Measurements from ENCODE around the gene PAPSS2.

The PAPSS2 gene

DNA sequence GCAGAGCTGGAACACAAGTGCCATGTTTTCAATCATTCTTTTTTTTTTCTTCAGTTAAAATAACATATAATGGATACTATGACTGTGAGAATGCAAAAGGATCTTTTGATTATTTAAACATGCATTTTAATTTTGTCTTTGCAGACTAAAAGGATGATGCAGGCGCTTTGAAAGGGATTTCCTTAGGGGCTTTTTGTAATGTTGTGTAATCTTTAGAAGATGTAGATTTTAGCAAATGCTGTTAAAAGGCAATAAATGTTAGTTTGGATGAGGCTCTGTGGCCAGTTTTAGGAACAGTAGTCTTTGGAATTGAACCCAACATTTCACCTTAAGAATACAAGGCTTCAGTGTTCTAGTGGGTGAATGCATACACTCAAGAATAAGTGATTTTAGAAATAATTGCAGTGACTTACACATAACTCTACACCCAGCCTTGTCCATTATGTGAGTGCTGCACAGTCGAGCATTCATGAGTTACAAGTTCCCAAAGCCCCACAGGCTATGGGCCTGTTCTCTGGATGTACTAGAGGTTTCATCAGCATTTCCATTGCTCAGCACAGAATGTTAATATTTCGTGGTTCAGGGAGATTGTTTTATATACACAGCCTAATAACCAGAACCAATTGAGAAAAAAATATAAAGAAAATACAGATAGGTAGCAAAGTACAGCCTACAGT, 11.6 kb downstream of the PAPSS2 start:
- H3K27me3 Mint-ChIP-seq, result peaks cover 6% of the 10 kb centered on the region
- no peak for DNase-seq
- H3K4me1 Mint-ChIP-seq, result peaks cover 2% of the 10 kb centered on the region
- H3K4me3 Mint-ChIP-seq, result no peak overlapping the region
- CTCF ChIA-PET, result no interaction called here
- no peaks in the 10 kb centered on the region for H3K9me3 Mint-ChIP-seq
- no peak overlapping the region for H3K27ac Mint-ChIP-seq
- H3K36me3 Mint-ChIP-seq, result no peaks in the 10 kb centered on the region

DNA sequence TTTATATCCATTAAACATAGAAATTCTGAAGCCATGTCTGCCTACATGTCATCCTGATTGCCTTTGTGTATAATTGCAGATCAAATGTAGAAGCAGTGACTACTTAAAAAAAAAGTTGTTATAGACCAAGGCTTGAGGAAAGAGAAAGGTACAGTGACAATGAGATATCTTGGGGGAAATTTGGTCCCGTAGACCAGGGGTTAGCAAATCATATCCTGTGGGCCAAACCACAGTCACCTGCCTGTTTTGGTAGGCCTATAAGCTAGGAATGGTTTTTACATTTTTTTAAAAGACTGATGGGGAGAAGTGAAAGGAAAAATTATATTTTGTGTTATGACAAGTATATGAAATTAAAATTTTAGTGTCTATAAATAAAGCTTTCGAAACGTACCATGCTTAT, 12.9 kb downstream of the PAPSS2 start:
- Mint-ChIP-seq H3K36me3 (no peaks in the 10 kb centered on the region), H3K9me3 (no peaks in the 10 kb centered on the region), H3K27me3 (no peaks in the 10 kb centered on the region), H3K4me1 (peaks cover 2% of the 10 kb centered on the region), H3K27ac (no peak overlapping the region), H3K4me3 (no peak overlapping the region)
- DNase-seq, result no peak
- CTCF ChIA-PET, result no interaction called here

- peaks cover 2% of the 10 kb centered on the region for H3K4me1 Mint-ChIP-seq
- no peak overlapping the region for H3K4me3 Mint-ChIP-seq
- DNase-seq, result no peak
- H3K9me3 Mint-ChIP-seq, result no peaks in the 10 kb centered on the region
- H3K27me3 Mint-ChIP-seq, result peaks cover 7% of the 10 kb centered on the region
- H3K36me3 Mint-ChIP-seq, result no peaks in the 10 kb centered on the region
- H3K27ac Mint-ChIP-seq, result no peak overlapping the region
- CTCF ChIA-PET, result no interaction called here
Observed at GRCh38 chr10:87674943-87675342, 15.3 kb downstream of the PAPSS2 start.

GRCh38 chr10:87675396-87676376, 16.0 kb downstream of the PAPSS2 start:
- H3K4me1 Mint-ChIP-seq, result peaks cover 2% of the 10 kb centered on the region
- CTCF ChIA-PET, result interaction anchor here (0.6 kb wide), 3 partner anchors 10 to 621 kb away, joined by 3 read pairs; no protein-coding TSS in a partner anchor
- no peak overlapping the region for H3K27ac Mint-ChIP-seq
- peaks cover 10% of the 10 kb centered on the region for H3K27me3 Mint-ChIP-seq
- DNase-seq, result no peak
- no peaks in the 10 kb centered on the region for H3K9me3 Mint-ChIP-seq
- no peaks in the 10 kb centered on the region for H3K36me3 Mint-ChIP-seq
- no peak overlapping the region for H3K4me3 Mint-ChIP-seq

DNA sequence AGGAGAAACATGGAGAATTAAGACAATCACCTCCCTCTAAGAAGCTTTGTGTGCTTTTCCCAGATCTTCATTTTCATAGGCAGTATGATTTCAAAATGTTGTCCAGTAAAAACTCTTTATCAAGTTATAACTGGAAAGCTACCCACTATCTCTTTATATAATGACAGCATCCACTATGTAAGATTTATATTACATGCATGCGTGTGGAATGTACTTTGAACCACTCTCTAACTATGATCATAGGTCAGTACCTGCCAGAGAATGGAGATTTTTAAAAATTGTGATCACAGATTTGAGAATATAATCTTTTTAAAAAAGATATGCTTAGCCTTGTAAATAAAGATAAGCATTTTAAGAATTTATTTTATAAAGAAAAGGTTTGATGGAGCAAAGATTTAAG, 17.9 kb downstream of the PAPSS2 start:
- Mint-ChIP-seq H3K27me3 (peaks cover 15% of the 10 kb centered on the region), H3K9me3 (no peaks in the 10 kb centered on the region), H3K4me1 (peaks cover under 1% of the 10 kb centered on the region), H3K4me3 (no peak overlapping the region), H3K27ac (no peak overlapping the region), H3K36me3 (no peaks in the 10 kb centered on the region)
- CTCF ChIA-PET, result no interaction called here
- no peak for DNase-seq

DNA sequence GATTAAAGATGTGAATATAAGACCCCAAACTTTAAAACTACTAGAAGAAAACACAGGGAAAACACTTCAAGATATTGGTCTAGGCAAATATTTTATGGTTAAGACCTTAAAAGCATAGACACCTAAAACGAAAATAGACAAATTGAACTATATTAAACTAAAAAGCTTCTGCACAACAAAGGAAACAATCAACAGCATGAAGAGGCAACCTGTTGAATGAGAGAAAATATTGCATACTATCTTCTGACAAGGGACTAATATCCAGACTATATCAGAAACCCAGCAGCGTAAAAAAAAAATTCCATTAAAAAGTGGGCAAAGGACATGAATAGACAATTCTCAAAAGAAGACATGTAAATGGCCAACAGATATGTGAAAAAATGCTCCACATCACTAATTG, 18.6 kb downstream of the PAPSS2 start:
- Mint-ChIP-seq H3K27me3 (peaks cover 20% of the 10 kb centered on the region), H3K4me3 (no peak overlapping the region), H3K36me3 (no peaks in the 10 kb centered on the region), H3K9me3 (no peaks in the 10 kb centered on the region), H3K4me1 (no peaks in the 10 kb centered on the region), H3K27ac (no peak overlapping the region)
- CTCF ChIA-PET, result no interaction called here
- DNase-seq, result no peak

DNA sequence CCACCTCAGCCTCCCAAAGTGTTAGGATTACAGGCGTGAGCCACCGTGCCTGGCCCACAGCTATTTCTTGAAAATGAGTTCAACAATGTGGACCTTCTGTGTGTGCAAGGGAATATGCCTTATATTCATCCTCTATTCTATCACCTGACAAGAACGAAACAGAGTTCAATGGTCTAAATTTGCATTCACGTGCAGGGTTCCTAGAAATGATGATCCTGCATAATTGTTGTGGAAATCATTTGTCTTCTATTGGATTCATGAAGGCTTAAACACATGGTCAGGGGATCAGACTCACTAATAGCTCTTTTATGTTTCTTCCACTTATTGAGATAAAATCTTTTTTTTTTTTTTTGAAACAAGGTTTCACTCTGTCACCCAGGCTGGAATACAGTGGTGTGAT, 23.7 kb downstream of the PAPSS2 start:
- Mint-ChIP-seq H3K4me3 (no peak overlapping the region), H3K27ac (no peak overlapping the region), H3K27me3 (peaks cover 29% of the 10 kb centered on the region), H3K36me3 (no peaks in the 10 kb centered on the region), H3K4me1 (no peaks in the 10 kb centered on the region), H3K9me3 (no peaks in the 10 kb centered on the region)
- DNase-seq, result no peak
- CTCF ChIA-PET, result no interaction called here

DNA sequence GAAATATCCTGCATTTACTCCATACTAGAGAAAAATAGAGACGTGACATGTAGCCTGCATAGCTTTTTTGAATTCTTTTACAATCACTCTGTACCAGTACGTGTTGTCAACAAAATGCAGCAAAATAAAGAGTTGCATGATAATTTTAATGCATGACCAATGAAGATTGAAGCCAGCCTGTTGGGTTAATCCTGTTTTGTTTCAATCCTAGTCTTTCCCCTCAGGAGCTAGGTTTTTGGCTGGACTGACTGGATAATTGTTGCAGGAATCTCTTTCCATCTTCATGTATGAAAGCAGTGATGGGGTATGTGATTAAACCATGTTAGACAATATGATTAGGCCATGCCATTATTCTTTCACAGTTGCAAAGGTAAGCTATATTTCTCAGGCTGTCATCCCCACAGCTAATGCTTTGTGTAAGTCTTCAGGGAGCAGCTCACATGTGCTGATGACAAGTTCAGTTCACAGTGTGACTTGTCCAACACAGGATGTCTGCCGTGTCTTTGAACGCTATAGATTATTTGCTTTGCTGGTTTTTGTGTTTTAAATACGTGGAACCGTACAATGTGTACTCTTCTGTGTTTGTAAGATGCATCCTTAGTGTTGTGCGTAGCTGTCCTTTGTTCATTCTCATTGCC, 24.4 kb downstream of the PAPSS2 start:
- Mint-ChIP-seq H3K9me3 (no peaks in the 10 kb centered on the region), H3K36me3 (no peaks in the 10 kb centered on the region), H3K27me3 (peaks cover 28% of the 10 kb centered on the region), H3K4me1 (no peaks in the 10 kb centered on the region), H3K27ac (no peak overlapping the region), H3K4me3 (no peak overlapping the region)
- CTCF ChIA-PET, result interaction anchor here (1.1 kb wide), 1 partner anchor 38 kb away, joined by 3 read pairs; no protein-coding TSS in a partner anchor
- DNase-seq, result no peak

- H3K4me1 Mint-ChIP-seq, result no peaks in the 10 kb centered on the region
- no peak overlapping the region for H3K27ac Mint-ChIP-seq
- peaks cover 22% of the 10 kb centered on the region for H3K27me3 Mint-ChIP-seq
- CTCF ChIA-PET, result no interaction called here
- H3K9me3 Mint-ChIP-seq, result no peaks in the 10 kb centered on the region
- H3K4me3 Mint-ChIP-seq, result no peak overlapping the region
- H3K36me3 Mint-ChIP-seq, result no peaks in the 10 kb centered on the region
- no peak for DNase-seq
Observed at GRCh38 chr10:87685832-87686574, 26.3 kb downstream of the PAPSS2 start.

DNA sequence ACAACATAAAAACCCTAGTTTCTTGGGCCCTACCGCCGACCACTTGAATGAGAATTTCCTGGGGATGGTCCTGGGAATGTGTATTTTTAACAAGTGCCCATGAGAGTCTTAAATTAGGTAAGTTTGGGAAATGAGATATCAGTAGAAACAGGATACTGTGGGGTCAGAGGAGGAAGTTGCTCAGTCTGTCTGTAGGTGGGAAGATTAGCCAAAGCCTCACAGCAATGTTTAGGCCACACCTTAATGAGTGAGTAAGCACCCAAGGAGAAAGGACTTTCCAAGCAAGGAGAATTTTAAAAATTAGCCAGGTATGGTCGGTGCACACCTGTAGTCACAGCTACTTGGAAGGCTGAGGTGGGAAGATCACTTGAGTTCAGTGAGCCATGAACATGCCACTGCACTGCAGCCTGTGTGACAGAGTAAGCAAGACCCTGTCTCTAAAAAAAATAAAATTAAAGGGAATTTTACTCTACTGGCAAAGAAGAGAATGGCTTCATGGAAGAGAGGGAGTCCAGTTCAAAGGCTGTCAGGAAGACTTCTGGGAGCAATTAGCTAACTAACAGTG, 31.9 kb downstream of the PAPSS2 start:
- H3K4me1 Mint-ChIP-seq, result no peaks in the 10 kb centered on the region

DNA sequence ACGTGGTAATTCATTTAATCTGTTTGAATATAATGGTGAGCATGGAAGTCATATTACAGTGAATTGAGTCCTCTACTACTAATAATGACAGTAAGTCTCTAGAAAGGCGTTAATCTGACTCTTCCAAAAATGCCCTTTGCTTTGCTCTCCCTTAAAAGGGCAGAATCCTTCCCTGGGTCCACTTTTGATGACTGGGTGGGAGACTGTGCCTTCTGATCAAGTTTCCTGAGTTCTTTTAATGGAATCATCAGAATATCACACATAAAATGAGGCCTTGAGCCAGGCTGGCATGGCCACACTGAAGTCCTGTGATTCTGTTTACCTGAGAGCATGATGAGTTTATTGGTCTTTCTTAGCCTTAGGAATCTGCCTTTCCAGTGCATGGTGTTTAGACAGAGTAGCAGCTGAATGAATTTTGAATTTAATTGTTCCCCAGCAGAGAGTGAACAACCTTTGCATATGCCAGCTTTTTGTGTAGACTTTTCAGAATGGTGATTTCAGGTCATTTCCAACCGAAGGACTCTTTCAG, 33.3 kb downstream of the PAPSS2 start:
- no peak overlapping the region for H3K27ac Mint-ChIP-seq
- H3K36me3 Mint-ChIP-seq, result no peaks in the 10 kb centered on the region
- no peaks in the 10 kb centered on the region for H3K4me1 Mint-ChIP-seq
- H3K27me3 Mint-ChIP-seq, result peaks cover 19% of the 10 kb centered on the region
- CTCF ChIA-PET, result interaction anchor here (1.2 kb wide), 1 partner anchor 80 kb away, joined by 3 read pairs; no protein-coding TSS in a partner anchor
- DNase-seq, result no peak
- H3K4me3 Mint-ChIP-seq, result no peak overlapping the region
- H3K9me3 Mint-ChIP-seq, result no peaks in the 10 kb centered on the region

More for the DNA sequence above, 31.9 kb downstream of the PAPSS2 start:
- Mint-ChIP-seq H3K27ac (no peak overlapping the region), H3K9me3 (no peaks in the 10 kb centered on the region), H3K4me3 (no peak overlapping the region), H3K36me3 (no peaks in the 10 kb centered on the region), H3K27me3 (peaks cover 14% of the 10 kb centered on the region)
- CTCF ChIA-PET, result interaction anchor here (0.7 kb wide), 1 partner anchor 198 kb away, joined by 3 read pairs; no protein-coding TSS in a partner anchor
- no peak for DNase-seq

DNA sequence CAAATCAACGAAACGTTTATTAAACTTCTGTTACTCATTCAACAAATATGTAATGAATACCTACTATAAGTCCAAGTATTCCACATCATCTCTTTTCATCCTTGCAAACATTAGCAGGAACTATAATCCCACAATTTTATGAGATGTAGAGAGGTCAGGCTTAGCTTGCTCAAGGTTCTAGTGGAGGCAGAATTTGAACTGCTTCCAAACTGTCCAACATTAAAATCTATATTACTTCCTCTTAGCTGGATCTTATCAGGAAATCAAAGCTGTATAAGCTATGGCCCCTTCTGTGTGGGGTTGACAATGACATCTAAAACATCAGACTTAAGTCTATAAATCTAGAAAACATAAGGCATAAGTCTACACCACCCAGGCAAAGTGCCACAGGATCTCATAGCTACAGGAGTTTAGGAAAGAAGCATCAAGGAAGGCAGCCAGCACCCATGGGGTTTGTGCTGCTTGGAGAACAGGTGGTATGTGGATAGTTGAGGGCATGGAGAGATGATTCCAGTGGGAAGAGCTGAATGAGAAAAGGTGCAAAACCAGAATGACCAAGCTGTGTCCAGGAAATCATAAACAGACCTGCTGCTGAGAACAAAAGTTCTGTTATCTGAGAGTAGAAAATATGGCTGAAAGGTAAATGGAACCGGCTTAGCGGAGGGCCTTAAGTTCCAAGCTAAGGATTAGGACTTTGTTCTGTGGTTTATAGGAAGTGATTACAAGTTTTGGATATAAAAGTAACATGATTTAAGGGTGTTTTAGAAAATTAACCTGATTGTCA, 34.5 kb downstream of the PAPSS2 start:
- Mint-ChIP-seq H3K4me1 (no peaks in the 10 kb centered on the region), H3K4me3 (no peak overlapping the region), H3K27ac (no peak overlapping the region), H3K36me3 (no peaks in the 10 kb centered on the region), H3K9me3 (no peaks in the 10 kb centered on the region), H3K27me3 (peaks cover 19% of the 10 kb centered on the region)
- DNase-seq, result no peak
- CTCF ChIA-PET, result no interaction called here

DNA sequence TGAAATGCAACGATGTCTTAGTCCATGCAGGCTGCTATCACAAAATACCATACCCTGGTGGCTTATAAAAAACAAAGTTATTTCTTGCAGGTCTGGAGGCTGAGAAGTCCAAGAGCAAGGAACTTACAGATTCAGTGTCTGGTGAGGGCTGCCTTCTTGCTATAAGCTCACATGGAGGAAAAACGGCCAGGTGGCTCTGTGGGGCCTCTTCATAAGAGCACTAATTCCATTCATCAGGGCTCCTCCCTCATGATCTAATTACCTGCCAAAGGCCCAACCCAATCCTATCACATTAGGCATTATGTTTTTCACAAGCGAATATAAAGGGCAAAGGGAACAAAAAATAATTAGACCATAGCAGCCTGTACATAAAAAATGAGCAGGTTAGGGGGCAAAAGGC, 35.4 kb downstream of the PAPSS2 start:
- H3K9me3 Mint-ChIP-seq, result no peaks in the 10 kb centered on the region
- H3K4me3 Mint-ChIP-seq, result no peak overlapping the region
- H3K27me3 Mint-ChIP-seq, result peaks cover 19% of the 10 kb centered on the region
- no peak overlapping the region for H3K27ac Mint-ChIP-seq
- CTCF ChIA-PET, result no interaction called here
- no peaks in the 10 kb centered on the region for H3K4me1 Mint-ChIP-seq
- DNase-seq, result no peak
- no peaks in the 10 kb centered on the region for H3K36me3 Mint-ChIP-seq
